ENCODE measurements around the gene LDLRAD4.

The LDLRAD4 gene

GRCh38 chr18:13246591-13246990 is 28.0 kb downstream of the LDLRAD4 start:
- Histone ChIP-seq H3K4me2 (no peak overlapping the region), H3K4me1 (peaks cover 0 to 23% (median 8%) of the 10 kb centered on the region in 10 experiments; a peak in 12 of 20 replicates), H3K4me3 (no peak overlapping the region), H3K9ac (no peak overlapping the region), H4K20me1 (peaks cover 0 to 42% (median 0%) of the 10 kb centered on the region in 11 experiments; a peak in 4 of 22 replicates), H3K27me3 (no peaks in the 10 kb centered on the region), H3K27ac (no peak overlapping the region), H3K9me3 (replicated peaks in 1 of 11) (peaks cover 0 to 37% (median 14%) of the 10 kb centered on the region in 11 experiments; a peak in 12 of 22 replicates), H3K36me3 (peaks cover 0 to 89% (median 34%) of the 10 kb centered on the region in 11 experiments; a peak in 17 of 22 replicates)
- TF ChIP-seq Cebpa-rat (IDR thresholded peaks at IDR 0.05), result no peak

DNA sequence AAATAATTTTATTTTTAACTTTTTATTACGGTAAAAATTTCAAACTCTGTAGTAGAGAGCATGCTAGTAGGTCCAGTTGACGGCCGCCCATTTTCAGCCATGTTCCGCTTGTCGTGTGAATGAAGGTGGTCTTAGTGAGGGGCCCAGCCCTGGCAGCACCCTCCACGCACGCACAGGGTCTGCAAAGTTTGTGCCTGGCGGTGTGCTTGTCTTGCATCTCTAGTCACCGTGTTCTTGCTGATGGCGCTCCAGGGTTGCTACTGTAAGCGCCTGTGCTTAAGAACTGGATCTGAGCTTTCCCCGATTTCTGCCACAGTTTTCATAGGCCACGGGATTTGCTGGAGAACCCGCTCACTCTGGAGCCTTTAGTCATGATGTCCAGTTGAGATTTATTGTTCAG is 28.9 kb downstream of the LDLRAD4 start:
- no peak overlapping the region for H3K9ac ChIP-seq
- peaks cover 0 to 22% (median 8%) of the 10 kb centered on the region in 10 experiments; a peak in 12 of 20 replicates for H3K4me1 ChIP-seq
- no peak overlapping the region for H3K27ac ChIP-seq
- H3K4me2 ChIP-seq, result no peak overlapping the region
- no peaks in the 10 kb centered on the region for H3K27me3 ChIP-seq
- peaks cover 0 to 40% (median 0%) of the 10 kb centered on the region in 11 experiments; a peak in 4 of 22 replicates for H4K20me1 ChIP-seq
- peaks cover 0 to 33% (median 14%) of the 10 kb centered on the region in 11 experiments; a peak in 12 of 22 replicates for H3K9me3 ChIP-seq (replicated peaks in 1 of 11)
- no peak for TF ChIP-seq Cebpa-rat (IDR thresholded peaks at IDR 0.05)
- H3K36me3 ChIP-seq, result peaks cover 0 to 83% (median 35%) of the 10 kb centered on the region in 11 experiments; a peak in 16 of 22 replicates
- H3K4me3 ChIP-seq, result no peak overlapping the region

GRCh38 chr18:13252686-13253410 is 34.3 kb downstream of the LDLRAD4 start:
- Histone ChIP-seq H4K20me1 (peaks cover 0 to 65% (median 0%) of the 10 kb centered on the region in 11 experiments; a peak in 5 of 22 replicates), H3K27ac (no peak overlapping the region), H3K27me3 (no peaks in the 10 kb centered on the region), H3K9ac (no peak overlapping the region), H3K4me2 (no peak overlapping the region; a peak in 1 of 22 replicates), H3K9me3 (replicated peaks in 1 of 11) (peaks cover 0 to 24% (median 14%) of the 10 kb centered on the region in 11 experiments; a peak in 12 of 22 replicates), H3K4me3 (no peak overlapping the region), H3K4me1 (peaks cover 7 to 47% (median 31%) of the 10 kb centered on the region in 10 experiments; a peak in 18 of 20 replicates), H3K36me3 (peaks cover 0 to 67% (median 20%) of the 10 kb centered on the region in 11 experiments; a peak in 12 of 22 replicates)
- no peak for TF ChIP-seq Cebpa-rat (IDR thresholded peaks at IDR 0.05)

DNA sequence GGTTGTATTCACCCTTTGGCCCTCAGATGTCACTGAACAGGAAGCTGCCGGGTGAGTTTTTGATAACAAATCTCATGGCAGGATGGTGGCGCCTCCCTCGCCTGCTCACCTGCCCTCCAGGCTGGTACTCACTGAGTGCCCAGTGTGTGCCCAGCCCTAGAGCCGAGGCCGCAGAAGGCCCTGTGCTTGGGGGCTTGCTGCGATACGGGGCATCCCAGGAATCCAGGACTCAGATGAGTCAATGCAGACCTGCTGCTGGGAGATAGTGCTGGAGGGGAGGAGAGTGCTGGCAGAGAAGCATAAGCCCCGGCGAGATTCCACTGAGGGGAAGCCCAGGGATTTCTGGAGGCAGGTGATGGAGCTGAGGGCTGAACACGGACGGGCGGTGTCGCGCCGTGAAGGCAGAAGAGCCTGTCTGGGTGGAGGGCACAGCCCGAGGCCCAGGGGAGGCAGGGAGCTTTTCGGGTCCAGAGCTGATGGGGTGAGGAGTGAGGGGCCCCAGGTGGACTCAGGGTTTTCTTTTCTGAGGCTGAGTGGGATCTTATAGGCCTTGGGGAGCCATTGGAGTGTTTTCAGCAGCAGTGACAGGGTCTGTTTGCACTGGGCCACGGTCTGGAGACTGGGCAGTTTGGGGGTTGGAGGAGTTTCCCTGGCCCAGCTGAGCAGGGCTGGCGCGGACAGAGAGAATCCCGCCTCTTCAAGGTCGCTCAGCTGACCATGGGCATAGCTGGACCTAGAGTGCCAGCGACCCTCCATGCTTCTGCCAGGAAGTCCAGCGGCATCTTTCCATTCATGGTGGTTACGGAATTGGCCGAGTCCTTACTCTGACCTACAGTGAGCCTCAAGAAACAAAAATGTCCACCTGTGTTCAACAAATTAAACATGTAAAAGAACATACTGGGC is 35.5 kb downstream of the LDLRAD4 start:
- peaks cover 0 to 77% (median 0%) of the 10 kb centered on the region in 11 experiments; a peak in 5 of 22 replicates for H4K20me1 ChIP-seq
- H3K4me1 ChIP-seq, result peaks cover 19 to 59% (median 42%) of the 10 kb centered on the region in 10 experiments
- peak overlapping the region in 1 of 11 experiments; percentile 22; a peak in 3 of 22 replicates for H3K4me2 ChIP-seq
- H3K27me3 ChIP-seq, result no peaks in the 10 kb centered on the region
- TF ChIP-seq Cebpa-rat (IDR thresholded peaks at IDR 0.05), result no peak
- 0 out of 22 replicates have a peak overlapping the region, but pooled peaks of 1 of the 11 experiments have one; percentile 14 for H3K9ac ChIP-seq
- no peak overlapping the region for H3K4me3 ChIP-seq
- peaks cover 0 to 12% (median 9%) of the 10 kb centered on the region in 11 experiments; a peak in 12 of 22 replicates for H3K9me3 ChIP-seq (replicated peaks in 1 of 11)
- peaks cover 0 to 56% (median 16%) of the 10 kb centered on the region in 11 experiments; a peak in 11 of 22 replicates for H3K36me3 ChIP-seq
- 0 out of 22 replicates have a peak overlapping the region, but pooled peaks of 2 of the 11 experiments have one; percentile 3 to 24 for H3K27ac ChIP-seq

- Histone ChIP-seq H3K36me3 (peaks cover 0 to 43% (median 16%) of the 10 kb centered on the region in 11 experiments; a peak in 11 of 22 replicates), H4K20me1 (peaks cover 0 to 89% (median 0%) of the 10 kb centered on the region in 11 experiments; a peak in 6 of 22 replicates), H3K9me3 (replicated peaks in 1 of 11) (no peaks in the 10 kb centered on the region), H3K4me1 (peaks cover 31 to 71% (median 55%) of the 10 kb centered on the region in 10 experiments), H3K4me2 (peak overlapping the region in 7 of 11 experiments; percentile 4 to 84 (median 11); a peak in 10 of 22 replicates), H3K9ac (no peak overlapping the region), H3K4me3 (no peak overlapping the region), H3K27ac (no peak overlapping the region), H3K27me3 (no peaks in the 10 kb centered on the region)
- TF ChIP-seq Cebpa-rat (IDR thresholded peaks at IDR 0.05), result no peak
These were observed 36.7 kb downstream of the LDLRAD4 start for GRCh38 chr18:13254971-13255927.

GRCh38 chr18:13256444-13257305 is 38.1 kb downstream of the LDLRAD4 start:
- no peaks in the 10 kb centered on the region for H3K27me3 ChIP-seq
- H3K36me3 ChIP-seq, result peaks cover 0 to 35% (median 16%) of the 10 kb centered on the region in 11 experiments; a peak in 11 of 22 replicates
- H3K4me1 ChIP-seq, result peaks cover 45 to 86% (median 69%) of the 10 kb centered on the region in 10 experiments
- H3K4me2 ChIP-seq, result peak overlapping the region in 7 of 11 experiments; percentile 84 to 99 (median 94); a peak in 10 of 22 replicates
- peak overlapping the region in 1 of 11 experiments; percentile 23; a peak in 1 of 22 replicates for H3K27ac ChIP-seq
- no peak overlapping the region for H3K9ac ChIP-seq
- H3K9me3 ChIP-seq (replicated peaks in 1 of 11), result no peaks in the 10 kb centered on the region
- no peak overlapping the region for H3K4me3 ChIP-seq
- H4K20me1 ChIP-seq, result peaks cover 0 to 94% (median 0%) of the 10 kb centered on the region in 11 experiments; a peak in 6 of 22 replicates
- no peak for TF ChIP-seq Cebpa-rat (IDR thresholded peaks at IDR 0.05)

Measured in BLaER1 treated with 17β-estradiol and CSF1 and Interleukin-3, amounts not matched to agents 10 nM and 100 nM (cell line).